Gastrocnemius medialis (tissue), 4 donors: ENCODE data around the gene ALPP. TPM values are rescaled to one million over a fixed set of nuclear protein-coding genes. Genes with fewer than 3 reads are reported as not detected.

Experiments used
- ATAC-seq, 2 donors: fragments of 150-250 bp; one replicate each; pipeline ENCODE4 v1.9.1; 2016
- DNase-seq, 2 donors: peaks; one replicate each; pipeline ENCODE4 v3.0.0-alpha.2; 2019
- H3K27ac ChIP-seq, 4 donors: fragments of 200-600 bp; sonication (generic); 1 replicate in 1 of 4; 2 replicates in 3 of 4; pipeline ENCODE4 v1.5.1; 2016 to 2018; ENCODE audit warnings: mild to moderate bottlenecking in 2 of 4, moderate library complexity in 1 of 4
- H3K27me3 ChIP-seq, 3 donors: fragments of 200-600 bp; sonication (generic) in 2 of 3; 1 replicate in 1 of 3; 2 replicates in 2 of 3; pipeline versions ENCODE4 v1.5.1 to v1.6.0; 2016 to 2019; ENCODE audit warnings: mild to moderate bottlenecking in 1 of 3, moderate library complexity in 1 of 3
- H3K36me3 ChIP-seq, 2 donors: fragments of 200-600 bp; sonication (generic) in 1 of 2; one replicate each; pipeline ENCODE4 v1.5.1; 2017 to 2018
- H3K4me1 ChIP-seq, 2 donors: fragments of 200-600 bp; sonication (generic) in 1 of 2; one replicate each; pipeline ENCODE4 v1.5.1; 2016 to 2017; ENCODE audit warnings: mild to moderate bottlenecking in 2 of 2
- H3K4me3 ChIP-seq, 4 donors: fragments of 200-600 bp; sonication (generic) in 3 of 4; 1 replicate in 1 of 4; 2 replicates in 3 of 4; pipeline ENCODE4 v1.5.1; 2016 to 2019; ENCODE audit warnings: mild to moderate bottlenecking in 2 of 4
- H3K9me3 ChIP-seq, 3 donors: fragments of 200-600 bp; sonication (generic) in 2 of 3; 1 replicate in 1 of 3; 2 replicates in 2 of 3; pipeline ENCODE4 v1.5.1; 2016 to 2019
- CTCF ChIP-seq, 5 experiments: fragments of 450-650 bp in 3 of 5; fragments of 200-600 bp in 2 of 5; sonication (generic) in 2 of 5; IDR thresholded peaks in 4 of 5; conservative IDR thresholded peaks in 1 of 5; 1 replicate in 4 of 5; 2 replicates in 1 of 5; pipeline ENCODE4 v1.5.1; 2016 to 2019; ENCODE audit warnings: antibody characterized with exemption in 5 of 5, mild to moderate bottlenecking in 3 of 5, moderate library complexity in 3 of 5
- POLR2A ChIP-seq, 2 donors: fragments of 450-650 bp; IDR thresholded peaks; one replicate each; pipeline ENCODE4 v1.6.1; 2017; ENCODE audit warnings: antibody characterized with exemption in 2 of 2, mild to moderate bottlenecking in 2 of 2, moderate library complexity in 2 of 2
- in situ Hi-C, 4 donors: fragments of 200-750 bp; cut with MboI; loops; one replicate each; pipeline versions ENCODE4 v1.15.0 to v1.8.0; 2017; ENCODE audit warnings: low sequenced_read_pairs in 4 of 4
- intact Hi-C: fragments of 100-400 bp; cut with DNase I; formaldehyde crosslinking; loops from one replicate; pipeline ENCODE4 v1.15.1; 2023; ENCODE audit warnings: low total_unique reads
- total RNA-seq, 4 donors: library from RNA; depleted of rRNA; stranded (reverse); fragments of >200 nt; gene quantifications; one replicate each; pipeline versions ENCODE4 v1.1.0 to v1.2.3, GENCODE V29; 2016

ALPP gene
- total RNA-seq, 4 donors from 2014 or later, result not detected

- no peaks in the 10 kb centered on the region for H3K36me3 ChIP-seq
- H3K4me1 ChIP-seq, result peaks cover 0 to 9% of the 10 kb centered on the region in 2 donors
- no peak overlapping the region for H3K4me3 ChIP-seq
- peak in 1 of 2 donors; percentile 7 for DNase-seq
- peaks cover 39 to 62% (median 58%) of the 10 kb centered on the region in 3 donors for H3K27me3 ChIP-seq
- in situ Hi-C loops (no loop called here), intact Hi-C loops (no loop called here)
- no peak for TF ChIP-seq CTCF (IDR thresholded peaks at IDR 0.05 in 4 of 5, conservative IDR thresholded peaks at IDR 0.05 in 1 of 5)
- TF ChIP-seq POLR2A (IDR thresholded peaks at IDR 0.05), result no peak
- H3K9me3 ChIP-seq, result no peaks in the 10 kb centered on the region
- no peak for ATAC-seq
- H3K27ac ChIP-seq, result no peak overlapping the region
Observed at GRCh38 chr2:232348936-232349335, 29.6 kb upstream of the ALPP start.

DNA sequence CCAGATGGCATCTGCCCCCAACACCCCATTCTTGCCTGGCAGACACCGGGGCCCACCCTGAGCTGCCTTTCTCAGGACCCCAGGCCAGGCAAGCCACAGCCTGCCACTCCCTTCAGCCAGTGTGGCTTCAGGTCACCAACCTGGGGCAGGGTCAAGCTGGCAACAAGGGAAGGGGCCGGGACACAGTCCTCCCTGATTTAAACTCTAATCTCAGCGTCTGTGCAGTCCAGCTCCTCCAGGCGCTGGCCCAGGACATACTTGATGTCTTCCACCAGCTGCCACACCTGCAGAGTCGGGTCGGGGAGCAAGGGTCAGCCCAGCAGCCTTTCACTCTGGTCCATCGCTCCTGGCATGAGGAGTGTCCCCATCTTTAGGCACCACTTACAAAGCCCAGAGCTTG, 29.0 kb upstream of the ALPP start:
- peak in 1 of 2 donors; percentile 6 for DNase-seq
- H3K27ac ChIP-seq, result no peak overlapping the region
- no peak overlapping the region for H3K4me3 ChIP-seq
- no peaks in the 10 kb centered on the region for H3K9me3 ChIP-seq
- peaks cover 45 to 65% (median 65%) of the 10 kb centered on the region in 3 donors for H3K27me3 ChIP-seq
- intact Hi-C loops, result no loop called here
- H3K4me1 ChIP-seq, result peaks cover 0 to 9% of the 10 kb centered on the region in 2 donors
- in situ Hi-C loops, result no loop called here
- TF ChIP-seq POLR2A (IDR thresholded peaks at IDR 0.05) (no peak), CTCF (IDR thresholded peaks at IDR 0.05 in 4 of 5, conservative IDR thresholded peaks at IDR 0.05 in 1 of 5) (no peak)
- no peaks in the 10 kb centered on the region for H3K36me3 ChIP-seq
- ATAC-seq, result no peak

DNA sequence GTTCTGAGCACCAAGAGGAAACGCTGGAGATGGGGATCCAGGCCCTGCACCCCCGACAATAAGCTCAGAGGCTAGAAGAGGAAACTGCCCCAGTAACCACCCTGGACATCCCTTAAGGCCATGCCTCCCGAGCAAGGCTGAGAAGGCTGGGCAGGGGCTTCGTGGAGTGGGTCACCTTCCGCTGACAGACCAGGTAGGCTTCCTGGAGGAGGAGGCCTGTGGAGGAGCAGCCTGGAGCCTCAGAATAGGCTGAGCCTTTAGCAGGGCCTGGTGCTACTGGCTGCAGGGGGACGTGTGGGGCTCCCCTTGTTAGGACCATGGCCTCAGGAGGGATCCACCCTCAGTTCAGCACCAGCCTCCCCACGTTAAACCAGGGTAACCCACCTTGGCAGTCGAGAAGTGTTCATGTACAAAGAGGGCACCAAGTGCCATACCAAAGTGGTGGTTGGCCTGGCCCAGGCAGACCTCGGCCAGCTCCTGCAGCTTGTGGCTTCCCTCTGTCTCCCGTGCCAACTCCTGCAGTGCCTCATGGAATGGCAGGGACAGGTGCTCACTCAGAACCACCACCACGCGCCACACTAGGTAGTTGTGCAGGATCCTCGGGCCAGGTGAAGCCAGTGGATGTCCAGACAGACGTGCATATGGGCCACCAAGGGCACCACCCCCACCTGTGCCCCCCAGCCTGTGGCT, 28.5 kb upstream of the ALPP start:
- peak in 1 of 2 donors; percentile 31 for DNase-seq
- Histone ChIP-seq H3K9me3 (no peaks in the 10 kb centered on the region), H3K27me3 (peaks cover 46 to 70% (median 66%) of the 10 kb centered on the region in 3 donors), H3K36me3 (no peaks in the 10 kb centered on the region), H3K4me3 (no peak overlapping the region), H3K4me1 (peaks cover 0 to 9% of the 10 kb centered on the region in 2 donors), H3K27ac (no peak overlapping the region)
- in situ Hi-C loops, result no loop called here
- intact Hi-C loops, result no loop called here
- no peak for TF ChIP-seq CTCF (IDR thresholded peaks at IDR 0.05 in 4 of 5, conservative IDR thresholded peaks at IDR 0.05 in 1 of 5)
- no peak for TF ChIP-seq POLR2A (IDR thresholded peaks at IDR 0.05)
- ATAC-seq, result peak; percentile 35 to 54

DNA sequence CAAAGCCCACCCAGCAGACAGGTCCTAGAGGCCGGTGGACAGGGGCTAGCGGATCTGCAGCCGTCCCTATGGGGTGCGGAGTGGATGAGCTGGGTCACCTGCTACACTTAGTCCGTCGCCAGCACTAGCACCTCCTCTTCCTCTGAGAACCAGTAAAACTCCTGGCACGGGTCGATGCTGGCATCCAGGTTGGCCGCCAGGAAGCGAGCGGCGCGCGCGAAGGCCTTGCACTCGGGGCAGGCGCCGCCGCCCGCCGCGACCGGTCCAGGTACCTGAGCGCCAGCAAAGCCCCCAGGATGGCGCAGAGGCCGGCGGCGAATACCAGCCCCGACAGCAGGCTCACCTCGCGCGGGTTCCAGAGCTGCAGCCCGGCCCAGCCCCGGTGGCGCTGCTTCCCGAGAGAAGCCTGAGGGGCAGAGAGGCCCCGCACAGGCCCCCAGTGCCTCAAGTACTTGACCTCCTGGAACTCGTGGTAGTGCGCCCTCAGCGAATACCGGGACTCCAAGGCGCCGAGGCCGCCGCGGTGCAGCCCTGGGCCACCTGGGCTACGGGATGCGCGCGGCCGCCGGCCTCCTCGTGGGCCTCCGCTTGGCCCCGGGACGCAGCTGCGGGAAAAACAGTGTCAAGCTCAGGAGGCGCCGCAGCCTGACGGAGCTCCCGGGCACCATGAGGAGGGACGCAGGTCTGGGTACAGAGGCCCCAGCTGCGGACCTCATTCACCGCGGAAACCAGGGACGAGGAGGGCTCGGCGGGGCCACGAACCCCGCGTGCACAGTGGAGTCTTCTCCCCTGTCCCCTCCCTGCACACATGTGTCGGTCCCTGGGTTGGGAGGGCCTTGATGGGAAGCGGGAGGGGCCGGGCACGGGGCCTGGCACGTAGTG, 27.5 kb upstream of the ALPP start:
- intact Hi-C loops, result no loop called here

More for the DNA sequence above, 27.5 kb upstream of the ALPP start:
- H3K4me1 ChIP-seq, result peaks cover 0 to 9% of the 10 kb centered on the region in 2 donors
- ATAC-seq (no peak), DNase-seq (no peak)
- H3K4me3 ChIP-seq, result no peak overlapping the region
- peaks cover 46 to 70% (median 66%) of the 10 kb centered on the region in 3 donors for H3K27me3 ChIP-seq
- H3K27ac ChIP-seq, result no peak overlapping the region
- H3K36me3 ChIP-seq, result no peaks in the 10 kb centered on the region
- H3K9me3 ChIP-seq, result no peaks in the 10 kb centered on the region
- in situ Hi-C loops, result no loop called here
- TF ChIP-seq CTCF (IDR thresholded peaks at IDR 0.05 in 4 of 5, conservative IDR thresholded peaks at IDR 0.05 in 1 of 5), result no peak
- TF ChIP-seq POLR2A (IDR thresholded peaks at IDR 0.05), result no peak
